Measurements from ENCODE around the gene PERCC1.

GRCh38 chr16:1443980-1444729, 13.3 kb downstream of the PERCC1 start, which contains the start of gene CCDC154:
- no peak for TF ChIP-seq CTCF (IDR thresholded peaks at IDR 0.05)
- TF ChIP-seq ZFX (IDR thresholded peaks at IDR 0.05; ENCODE audit: borderline replicate concordance), result no peak

All from 22Rv1 (cell line).